Epithelial cell of esophagus (primary cell): ENCODE results near the gene TCFL5.

ENCODE experiments used
- DNase-seq: peaks from one replicate; pipeline ENCODE4 v3.0.0; 2010; ENCODE audit warnings: low read depth
- H3K4me3 ChIP-seq: 2 replicates; pipeline ENCODE4 v1.5.1; 2011; ENCODE audit warnings: mild to moderate bottlenecking, low read length, control low read depth
- TF ChIP-seq, protein P1 (sequence below): IDR thresholded peaks from 2 replicates; pipeline ENCODE4 v1.5.1; 2011; ENCODE audit warnings: low read depth, mild to moderate bottlenecking, low read length, control low read depth, inconsistent platforms; ENCODE audit not compliant: insufficient read depth; ENCODE audit errors: missing control alignments

TCFL5 gene

DNA sequence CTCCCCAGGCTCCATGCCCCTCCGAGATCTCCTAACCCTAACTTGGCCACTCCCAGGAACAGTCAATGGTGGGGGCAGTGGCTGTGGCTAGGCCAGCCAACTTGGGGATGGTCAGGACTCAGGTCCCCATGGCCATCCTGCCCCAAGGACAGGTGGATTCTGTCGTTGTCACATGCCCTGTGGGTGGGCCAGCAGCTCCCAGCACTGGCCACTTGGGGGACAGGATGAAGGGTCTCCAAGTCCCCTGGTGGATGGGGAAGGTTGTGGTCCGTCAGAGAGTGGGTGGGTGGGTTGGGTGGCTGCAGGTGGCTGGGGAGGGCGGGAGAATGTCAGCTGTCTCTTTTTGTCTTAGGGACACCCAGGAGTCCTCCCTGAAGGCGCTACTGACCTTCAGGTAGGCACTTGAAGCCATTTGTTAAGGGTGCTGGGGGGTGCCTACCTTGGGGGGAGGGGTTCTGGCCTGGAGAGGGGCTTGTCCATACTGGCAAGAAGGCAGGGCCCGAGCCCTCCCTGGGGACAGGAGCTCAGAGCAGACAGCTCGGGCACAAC is 39.3 kb downstream of the TCFL5 start:
- no peak for DNase-seq
- TF ChIP-seq, protein P1, sequence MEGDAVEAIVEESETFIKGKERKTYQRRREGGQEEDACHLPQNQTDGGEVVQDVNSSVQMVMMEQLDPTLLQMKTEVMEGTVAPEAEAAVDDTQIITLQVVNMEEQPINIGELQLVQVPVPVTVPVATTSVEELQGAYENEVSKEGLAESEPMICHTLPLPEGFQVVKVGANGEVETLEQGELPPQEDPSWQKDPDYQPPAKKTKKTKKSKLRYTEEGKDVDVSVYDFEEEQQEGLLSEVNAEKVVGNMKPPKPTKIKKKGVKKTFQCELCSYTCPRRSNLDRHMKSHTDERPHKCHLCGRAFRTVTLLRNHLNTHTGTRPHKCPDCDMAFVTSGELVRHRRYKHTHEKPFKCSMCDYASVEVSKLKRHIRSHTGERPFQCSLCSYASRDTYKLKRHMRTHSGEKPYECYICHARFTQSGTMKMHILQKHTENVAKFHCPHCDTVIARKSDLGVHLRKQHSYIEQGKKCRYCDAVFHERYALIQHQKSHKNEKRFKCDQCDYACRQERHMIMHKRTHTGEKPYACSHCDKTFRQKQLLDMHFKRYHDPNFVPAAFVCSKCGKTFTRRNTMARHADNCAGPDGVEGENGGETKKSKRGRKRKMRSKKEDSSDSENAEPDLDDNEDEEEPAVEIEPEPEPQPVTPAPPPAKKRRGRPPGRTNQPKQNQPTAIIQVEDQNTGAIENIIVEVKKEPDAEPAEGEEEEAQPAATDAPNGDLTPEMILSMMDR = no peak

DNA sequence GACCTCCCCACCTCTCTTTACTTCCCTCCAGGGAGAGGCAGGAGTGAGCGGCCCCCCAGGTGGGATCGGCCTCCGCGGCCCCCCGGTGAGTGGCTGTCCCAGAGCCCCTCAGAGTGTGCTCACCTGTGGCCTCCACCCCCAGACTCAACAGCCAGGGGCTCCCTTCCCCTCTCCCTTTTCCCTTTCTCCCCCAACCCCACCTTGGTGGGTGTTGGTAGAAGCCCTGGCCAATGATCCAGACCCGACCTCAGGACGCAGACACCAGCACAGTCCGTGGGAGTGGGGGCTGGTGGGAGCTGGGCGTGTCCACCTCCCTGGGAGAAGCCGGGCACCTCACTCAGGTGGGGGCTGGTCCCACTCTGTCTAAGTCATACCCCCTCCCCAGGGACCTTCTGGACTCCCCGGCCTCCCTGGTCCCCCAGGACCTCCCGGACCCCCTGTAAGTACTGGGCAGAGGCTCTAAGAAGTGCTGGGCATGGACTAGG is 39.9 kb downstream of the TCFL5 start:
- no peak overlapping the region for H3K4me3 ChIP-seq
- TF ChIP-seq, protein P1 = no peak
- no peak for DNase-seq

More for the DNA sequence above, 39.3 kb downstream of the TCFL5 start:
- no peak overlapping the region for H3K4me3 ChIP-seq

DNA sequence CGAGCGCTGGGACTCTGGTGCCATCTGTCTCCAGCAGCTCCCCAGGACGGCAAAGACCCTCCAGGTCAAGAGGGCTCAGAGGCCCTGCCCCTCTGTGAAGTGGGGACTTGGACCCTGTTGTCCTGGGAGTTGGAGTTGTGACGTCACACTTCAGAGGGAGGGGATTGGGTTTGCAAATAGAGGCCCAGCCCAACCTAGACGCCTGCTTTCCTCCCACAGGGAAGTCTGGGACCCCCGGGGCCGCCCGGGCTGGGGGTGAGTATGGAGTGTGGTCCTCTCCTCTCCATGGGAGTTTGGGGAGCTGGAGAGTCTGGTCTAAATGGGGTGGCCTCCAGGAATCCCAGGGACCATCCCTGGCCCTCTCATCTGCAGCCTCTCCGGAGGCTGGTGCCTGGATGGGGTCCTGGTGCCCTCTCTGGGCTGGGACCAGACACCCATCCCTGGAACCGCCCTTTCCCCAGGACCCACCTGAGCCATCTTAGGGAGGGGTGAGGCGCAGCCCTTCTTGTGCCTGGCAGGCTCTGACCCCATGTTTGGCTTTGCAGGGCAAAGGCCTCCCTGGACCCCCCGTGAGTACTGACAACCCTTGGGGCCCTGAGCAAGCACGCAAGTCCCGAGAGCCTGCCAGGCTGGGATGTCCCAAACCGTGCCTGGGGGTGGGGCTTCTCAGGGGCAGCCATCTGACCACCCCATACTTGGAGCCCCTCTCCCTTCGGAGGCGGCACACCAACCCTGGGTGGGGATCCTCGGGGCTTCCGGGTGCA is 40.5 kb downstream of the TCFL5 start:
- H3K4me3 ChIP-seq = no peak overlapping the region
- DNase-seq = no peak
- TF ChIP-seq, protein P1 = no peak

DNA sequence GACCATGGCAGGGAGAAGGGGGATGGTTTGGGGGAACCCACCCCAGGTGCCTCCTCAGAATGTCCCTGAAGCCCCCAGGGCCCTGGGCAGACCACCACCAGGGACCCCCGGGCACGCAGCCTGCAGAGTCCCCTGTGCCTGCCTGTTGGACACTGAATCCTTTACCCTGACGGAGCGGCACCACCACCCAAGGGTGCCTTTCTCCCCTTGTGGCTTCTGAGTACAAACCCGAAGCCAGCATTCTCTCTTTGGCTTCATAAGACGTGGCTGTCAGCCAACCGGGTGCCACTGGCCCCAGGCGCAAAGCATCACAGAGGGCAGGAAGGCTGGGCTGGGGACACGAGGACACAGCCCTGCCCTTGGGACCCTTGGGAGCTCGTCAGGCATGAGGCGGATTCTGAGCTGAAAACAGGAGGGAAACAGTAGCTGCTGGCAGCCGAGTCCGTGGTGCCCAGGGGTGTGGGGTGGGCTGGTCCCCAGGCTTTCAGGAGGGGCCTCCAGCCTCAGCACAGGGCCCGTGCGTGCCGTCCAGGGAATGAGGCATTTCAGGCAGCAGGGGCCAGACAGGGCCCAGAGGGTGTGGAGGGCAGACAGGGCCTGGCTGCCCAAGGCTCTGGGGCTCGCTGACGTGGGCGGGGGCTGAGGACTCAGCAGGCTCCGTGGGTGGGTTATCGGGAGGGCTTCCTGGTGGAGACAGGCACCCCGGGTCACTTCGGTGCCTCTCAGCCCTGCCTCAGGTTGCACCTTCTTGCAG is 41.2 kb downstream of the TCFL5 start:
- no peak overlapping the region for H3K4me3 ChIP-seq
- no peak for DNase-seq
- TF ChIP-seq, protein P1 = no peak

DNA sequence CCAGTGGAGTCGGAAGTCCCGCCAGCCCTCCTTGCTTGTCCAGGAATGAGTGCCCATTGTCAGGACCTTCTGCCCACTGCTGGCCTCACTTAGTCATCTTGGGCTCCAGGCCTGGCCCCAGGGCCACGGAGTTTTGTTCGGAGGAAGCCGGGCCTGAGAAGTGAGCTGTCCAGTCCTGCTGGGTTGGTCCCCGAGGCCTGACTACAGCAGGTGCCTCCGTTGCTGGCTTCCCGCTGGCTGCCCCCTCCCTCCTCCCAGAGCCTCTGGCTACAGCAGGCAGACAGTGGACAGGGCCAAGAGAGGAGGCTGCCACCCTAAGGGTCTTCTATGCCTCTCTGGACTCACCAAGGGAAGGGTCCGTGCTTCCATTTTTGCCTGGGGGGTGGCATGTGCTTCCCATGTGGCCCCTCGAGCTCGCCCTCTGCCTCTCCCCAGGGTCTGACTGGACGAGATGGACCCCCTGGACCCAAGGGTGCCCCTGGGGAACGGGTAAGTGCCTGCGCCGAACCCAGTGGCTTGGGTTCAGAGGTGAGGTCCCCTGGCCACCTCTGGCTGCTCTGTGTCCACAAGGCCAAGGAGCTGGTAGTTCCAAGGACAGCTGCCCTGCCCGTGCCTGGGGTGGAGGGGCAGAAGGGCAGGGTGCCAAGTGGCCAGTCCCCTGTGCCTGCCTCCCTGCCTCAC is 42.0 kb downstream of the TCFL5 start:
- DNase-seq = no peak
- TF ChIP-seq, protein P1 = no peak
- H3K4me3 ChIP-seq = no peak overlapping the region

DNA sequence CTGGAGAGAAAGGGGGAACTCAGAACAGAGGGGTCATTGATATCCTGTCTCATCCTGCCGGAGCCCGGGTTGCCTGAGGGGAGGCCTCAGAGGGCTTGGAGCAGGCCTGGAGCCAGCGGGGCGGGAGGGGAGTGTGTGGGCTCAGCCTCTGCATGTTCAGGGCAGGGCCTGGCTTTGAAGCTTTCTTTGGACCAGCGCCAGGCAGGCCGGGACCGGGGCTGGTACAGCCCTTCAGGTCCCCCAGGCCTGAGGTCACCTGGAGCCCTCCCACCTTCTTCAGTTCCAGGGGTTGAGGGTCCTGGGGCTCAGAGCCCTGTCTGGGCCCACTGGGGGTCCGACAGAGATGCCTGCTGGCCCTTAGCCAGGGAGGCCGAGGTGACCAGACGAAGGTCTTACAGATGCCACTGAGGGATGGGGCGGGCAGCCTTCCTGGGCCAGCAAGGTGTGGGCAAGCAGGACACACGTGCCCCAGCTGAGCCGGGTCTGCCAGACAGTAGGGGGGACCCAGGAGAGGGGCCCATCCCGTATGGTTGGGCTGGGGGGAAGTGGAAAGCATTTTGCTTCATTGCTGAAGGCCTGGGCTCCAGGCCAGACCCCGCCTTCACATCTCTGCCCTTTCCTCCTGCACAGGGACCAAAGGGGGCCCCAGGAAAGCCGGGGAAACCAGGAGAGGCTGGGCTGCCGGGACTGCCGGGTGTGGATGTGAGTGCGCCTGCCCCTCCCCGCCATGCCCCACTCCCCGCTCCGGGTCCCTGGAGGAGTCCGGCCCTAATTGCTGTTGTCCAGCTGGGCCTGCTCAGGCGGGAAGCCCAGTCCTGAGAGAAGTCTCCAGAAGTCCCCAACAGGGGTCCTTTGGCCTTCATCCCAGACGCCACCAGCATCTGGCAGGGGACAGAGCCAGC is 42.8 kb downstream of the TCFL5 start:
- H3K4me3 ChIP-seq = no peak overlapping the region
- peak; percentile 39 for DNase-seq
- TF ChIP-seq, protein P1 = no peak
